Neuronal stem cell (in vitro differentiated cells): ENCODE results near the gene EFL1.

ENCODE experiments used
- DNase-seq: peaks from one replicate; pipeline ENCODE4 v3.0.0-alpha.2; 2013; ENCODE audit warnings: low spot score
- H2AFZ ChIP-seq: one replicate; pipeline ENCODE4 v1.6.1; 2013; ENCODE audit warnings: mild to moderate bottlenecking, low read length, inconsistent platforms
- H2AK5ac ChIP-seq: 2 replicates; pipeline ENCODE4 v1.6.1; 2013; ENCODE audit warnings: low read depth, mild to moderate bottlenecking, inconsistent platforms, low read length, moderate library complexity, mixed read lengths
- H2BK120ac ChIP-seq: 2 replicates; pipeline ENCODE4 v1.6.1; 2013; ENCODE audit warnings: low read depth, mild to moderate bottlenecking, inconsistent platforms, low read length, moderate library complexity, mixed read lengths
- H2BK12ac ChIP-seq: one replicate; pipeline ENCODE4 v1.6.1; 2013; ENCODE audit warnings: low read length, inconsistent platforms
- H2BK15ac ChIP-seq: 2 replicates; pipeline ENCODE4 v1.6.1; 2013; ENCODE audit warnings: mild to moderate bottlenecking, low read length, inconsistent platforms, mixed read lengths
- H2BK5ac ChIP-seq: one replicate; pipeline ENCODE4 v1.6.1; 2013; ENCODE audit warnings: inconsistent platforms, mild to moderate bottlenecking, low read length, moderate library complexity
- H3K14ac ChIP-seq: one replicate; pipeline ENCODE4 v1.6.1; 2013; ENCODE audit warnings: low read length, inconsistent platforms
- H3K18ac ChIP-seq: 2 replicates; pipeline ENCODE4 v1.6.1; 2013; ENCODE audit warnings: low read length, inconsistent platforms
- H3K23ac ChIP-seq: 2 replicates; pipeline ENCODE4 v1.6.1; 2013; ENCODE audit warnings: low read depth, mild to moderate bottlenecking, mixed read lengths, low read length, inconsistent platforms; ENCODE audit not compliant: poor library complexity
- H3K27ac ChIP-seq: replicated peaks from 3 replicates; pipeline ENCODE4 v1.5.1; 2013; ENCODE audit warnings: low read length, inconsistent platforms
- H3K27me3 ChIP-seq, 3 experiments: 2 replicates each; pipeline ENCODE4 v1.6.1; 2013; ENCODE audit warnings: low read length in 3 of 3, mild to moderate bottlenecking in 2 of 3, inconsistent platforms in 1 of 3, low read depth in 1 of 3, mixed read lengths in 1 of 3, moderate library complexity in 1 of 3; ENCODE audit not compliant: control insufficient read depth in 3 of 3, insufficient read depth in 3 of 3
- H3K36me3 ChIP-seq, 2 donors: replicated peaks in 1 of 2; 2 replicates each; pipeline ENCODE4 v1.6.1; 2013; ENCODE audit warnings: low read length in 2 of 2; ENCODE audit not compliant: control insufficient read depth in 2 of 2, insufficient read depth in 2 of 2
- H3K4ac ChIP-seq: 2 replicates; pipeline ENCODE4 v1.6.1; 2013; ENCODE audit warnings: inconsistent platforms, mild to moderate bottlenecking, low read length, moderate library complexity
- H3K4me1 ChIP-seq, 2 donors: 1 replicate in 1 of 2; 2 replicates in 1 of 2; pipeline ENCODE4 v1.6.1; 2013; ENCODE audit warnings: low read length in 2 of 2, low read depth in 1 of 2; ENCODE audit not compliant: control insufficient read depth in 2 of 2, insufficient read depth in 1 of 2
- H3K4me2 ChIP-seq: one replicate; pipeline ENCODE4 v1.6.1; 2013; ENCODE audit warnings: mild to moderate bottlenecking, low read length, inconsistent platforms; ENCODE audit not compliant: insufficient read depth, poor library complexity, severe bottlenecking
- H3K4me3 ChIP-seq, 2 donors: 2 replicates each; pipeline ENCODE4 v1.5.1; 2013; ENCODE audit warnings: low read length in 2 of 2, mild to moderate bottlenecking in 2 of 2, inconsistent platforms in 1 of 2, moderate library complexity in 1 of 2
- H3K79me1 ChIP-seq: one replicate; pipeline ENCODE4 v1.6.1; 2013; ENCODE audit warnings: low read depth, mild to moderate bottlenecking, inconsistent platforms, low read length, moderate library complexity
- H3K9ac ChIP-seq: one replicate; pipeline ENCODE4 v1.6.1; 2013; ENCODE audit warnings: mild to moderate bottlenecking, low read depth, low read length, inconsistent platforms; ENCODE audit not compliant: poor library complexity
- H3K9me3 ChIP-seq, 2 donors: replicated peaks in 1 of 2; 2 replicates each; pipeline versions ENCODE3 to v1.6.1; 2013; ENCODE audit warnings: low read length in 2 of 2, mild to moderate bottlenecking in 2 of 2, inconsistent platforms in 1 of 2, low read depth in 1 of 2, mixed read lengths in 1 of 2, moderate library complexity in 1 of 2; ENCODE audit not compliant: control insufficient read depth in 2 of 2, insufficient read depth in 1 of 2
- H4K8ac ChIP-seq: one replicate; pipeline ENCODE4 v1.6.1; 2013; ENCODE audit warnings: low read depth, mild to moderate bottlenecking, inconsistent platforms, low read length, moderate library complexity
- H4K91ac ChIP-seq: one replicate; pipeline ENCODE4 v1.6.1; 2013; ENCODE audit warnings: low read length, low read depth, mild to moderate bottlenecking, inconsistent platforms; ENCODE audit not compliant: poor library complexity
- WGBS, 2 donors: extraction: QIAGEN DNeasy Blood & Tissue Kit; methylation state at CpG; one replicate each; pipeline ENCODE4 v1.1.7; 2013; ENCODE audit warnings: missing lambda C conversion rate in 2 of 2, mixed read lengths in 1 of 2; ENCODE audit not compliant: insufficient read length in 2 of 2, insufficient replicate concordance in 1 of 2; ENCODE audit errors: extremely low coverage in 2 of 2; 5-methylcytosine and 5-hydroxymethylcytosine counted together

Gene EFL1

DNA sequence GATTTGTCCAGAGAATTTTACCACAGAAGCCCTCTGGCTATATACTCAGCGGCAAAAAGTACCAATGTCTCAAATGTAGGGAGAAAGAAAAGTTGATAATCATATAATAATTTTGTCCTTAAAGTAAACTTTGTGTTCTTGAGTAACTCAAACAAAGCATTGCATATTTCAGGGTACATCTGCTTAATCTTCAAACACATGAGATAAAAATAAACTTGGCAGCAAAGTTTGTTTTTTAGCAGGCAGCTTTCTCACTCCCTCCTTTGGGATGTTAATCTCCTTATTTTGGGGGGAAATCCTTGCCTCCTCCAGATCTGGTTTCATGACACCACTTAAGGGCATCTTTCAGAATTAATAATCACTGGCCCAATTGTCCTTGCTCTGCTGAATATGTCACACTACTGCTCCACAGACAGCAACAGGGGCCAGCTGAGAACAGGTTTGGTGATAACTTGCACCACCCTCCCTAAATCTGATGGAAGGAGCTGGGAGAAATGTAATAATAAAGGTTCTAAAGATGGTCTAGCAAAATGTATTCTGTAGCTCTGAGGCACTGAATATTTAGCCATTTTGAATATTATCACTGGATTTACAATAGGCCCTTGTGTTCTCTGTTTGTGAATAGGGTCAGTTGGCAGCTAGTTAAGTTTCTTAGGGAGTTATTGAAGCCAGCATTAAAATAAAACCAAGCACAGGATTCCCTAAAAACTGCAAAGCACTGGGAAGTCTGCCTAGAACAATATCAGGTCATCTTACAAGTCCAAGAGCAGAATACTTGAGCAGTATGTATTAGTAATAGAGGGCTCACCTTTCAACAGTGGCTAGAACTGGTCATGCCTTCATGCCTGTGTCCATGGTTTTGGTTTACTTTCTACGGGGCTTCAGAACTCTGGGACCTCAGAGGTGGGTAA, 79.2 kb downstream of the EFL1 start:
- Histone ChIP-seq H2AK5ac (no peak overlapping the region), H3K4ac (no peak overlapping the region), H2BK5ac (no peak overlapping the region), H2BK12ac (no peak overlapping the region), H3K4me2 (no peak overlapping the region), H2BK120ac (no peak overlapping the region), H3K79me1 (no peaks in the 10 kb centered on the region), H2AFZ (no peak overlapping the region), H4K91ac (no peak overlapping the region), H3K18ac (no peak overlapping the region), H3K27me3 (no peaks in the 10 kb centered on the region), H4K8ac (no peak overlapping the region), H3K4me3 (no peak overlapping the region), H3K23ac (no peak overlapping the region), H3K9ac (no peak overlapping the region), H2BK15ac (no peak overlapping the region), H3K27ac (no peak overlapping the region), H3K14ac (no peak overlapping the region), H3K36me3 (peaks cover 0 to 2% of the 10 kb centered on the region in 2 donors), H3K4me1 (no peaks in the 10 kb centered on the region), H3K9me3 (no peaks in the 10 kb centered on the region)
- DNase-seq, result no peak
- no CpG with 5 or more reads among the region's 2 CpGs for WGBS, 2 donors

DNA sequence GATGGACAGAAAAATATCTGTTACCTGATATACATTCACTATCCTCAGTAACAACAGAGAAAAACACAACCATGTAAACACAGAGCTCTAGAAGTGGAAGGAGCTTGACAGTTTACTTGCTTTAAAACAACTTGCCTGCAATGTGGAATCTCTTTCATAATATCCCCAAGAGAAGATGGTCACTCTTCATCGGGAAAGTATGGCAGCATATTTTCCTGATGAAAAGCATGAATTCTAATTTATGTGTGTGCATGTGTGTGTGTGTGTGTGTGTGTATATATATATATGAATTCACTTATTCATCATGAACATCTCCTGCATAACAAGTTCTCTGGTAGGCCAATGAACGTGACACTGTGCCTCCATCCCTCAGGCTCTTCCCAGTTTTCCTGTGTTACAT, 81.2 kb downstream of the EFL1 start:
- no peak overlapping the region for H2AFZ ChIP-seq
- H3K9ac ChIP-seq, result no peak overlapping the region
- H3K14ac ChIP-seq, result no peak overlapping the region
- WGBS, 2 donors, result no CpG with 5 or more reads among the region's 2 CpGs
- H3K79me1 ChIP-seq, result no peaks in the 10 kb centered on the region
- H3K4me1 ChIP-seq, result no peaks in the 10 kb centered on the region
- H3K4ac ChIP-seq, result no peak overlapping the region
- H3K9me3 ChIP-seq, result no peaks in the 10 kb centered on the region
- no peak overlapping the region for H2BK15ac ChIP-seq
- H2BK5ac ChIP-seq, result no peak overlapping the region
- H2BK120ac ChIP-seq, result no peak overlapping the region
- no peak for DNase-seq
- no peak overlapping the region for H3K23ac ChIP-seq
- no peak overlapping the region for H3K4me2 ChIP-seq
- no peak overlapping the region for H4K91ac ChIP-seq
- no peaks in the 10 kb centered on the region for H3K27me3 ChIP-seq
- no peak overlapping the region for H4K8ac ChIP-seq
- no peak overlapping the region for H2BK12ac ChIP-seq
- H3K27ac ChIP-seq, result no peak overlapping the region
- peaks cover 0 to 2% of the 10 kb centered on the region in 2 donors for H3K36me3 ChIP-seq
- H2AK5ac ChIP-seq, result no peak overlapping the region
- no peak overlapping the region for H3K4me3 ChIP-seq
- no peak overlapping the region for H3K18ac ChIP-seq

DNA sequence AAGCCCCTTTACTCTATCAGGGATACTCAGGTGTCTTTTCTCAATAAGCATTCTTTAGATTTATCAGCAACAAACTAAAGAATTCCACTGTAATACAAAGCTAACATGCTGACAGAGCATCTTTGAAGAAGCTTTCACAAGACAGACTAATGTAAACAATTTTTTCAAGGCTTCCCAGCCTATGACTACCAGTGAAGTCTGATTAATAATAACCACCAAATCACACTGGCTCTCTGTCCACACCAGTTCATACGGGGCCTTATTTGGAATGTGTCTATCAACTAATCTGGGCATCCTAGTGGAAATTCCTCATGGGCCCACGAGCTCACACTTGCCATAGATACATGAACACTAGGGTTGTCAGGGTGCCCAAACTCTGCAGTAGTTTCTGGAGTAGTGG, 84.5 kb downstream of the EFL1 start:
- Histone ChIP-seq H3K4me2 (no peak overlapping the region), H3K27me3 (no peaks in the 10 kb centered on the region), H3K4me3 (no peak overlapping the region), H3K4ac (no peak overlapping the region), H3K9me3 (no peaks in the 10 kb centered on the region), H2BK120ac (no peak overlapping the region), H2BK12ac (no peak overlapping the region), H2AFZ (no peak overlapping the region), H3K9ac (no peak overlapping the region), H3K4me1 (no peaks in the 10 kb centered on the region), H2BK5ac (no peak overlapping the region), H4K8ac (no peak overlapping the region), H2AK5ac (no peak overlapping the region), H3K14ac (no peak overlapping the region), H4K91ac (no peak overlapping the region), H3K36me3 (peaks cover 0 to 2% of the 10 kb centered on the region in 2 donors), H2BK15ac (no peak overlapping the region), H3K23ac (no peak overlapping the region), H3K27ac (no peak overlapping the region), H3K18ac (no peak overlapping the region), H3K79me1 (no peaks in the 10 kb centered on the region)
- no peak for DNase-seq
- WGBS, 2 donors, result no CpG with 5 or more reads among the region's 2 CpGs

DNA sequence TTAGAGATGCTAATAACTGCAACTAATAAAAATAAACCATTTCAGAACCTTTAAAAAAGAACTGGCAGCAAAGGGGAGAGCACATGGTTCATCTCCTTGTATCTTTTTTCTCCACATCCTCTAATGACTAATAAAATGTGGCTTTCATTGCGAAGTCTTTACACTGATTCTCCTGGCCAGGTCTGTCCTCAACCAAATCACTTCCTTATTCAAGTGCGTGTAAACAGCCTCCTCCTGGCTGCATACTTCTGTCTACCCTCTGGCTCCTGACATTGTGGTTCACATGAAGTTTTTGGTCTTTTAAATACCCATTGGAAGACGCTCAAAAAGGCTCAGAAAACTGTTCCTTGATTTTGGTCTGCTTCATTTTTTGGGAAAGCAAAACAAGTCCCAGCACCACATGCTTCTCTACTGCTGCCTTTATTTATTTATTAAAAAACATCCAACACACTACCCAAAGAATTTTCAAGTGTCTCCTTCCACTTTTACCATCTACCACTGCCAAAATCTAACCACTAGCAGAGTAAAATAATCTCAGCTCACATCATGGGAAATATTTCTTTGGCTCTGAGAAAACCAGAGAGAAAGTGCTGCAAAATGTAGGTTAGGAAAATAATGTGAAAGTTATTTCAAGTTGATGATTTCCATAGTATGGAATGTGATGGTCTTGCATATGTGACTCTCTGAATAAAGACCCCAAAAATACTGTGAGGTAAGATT, 85.1 kb downstream of the EFL1 start:
- Histone ChIP-seq H3K36me3 (peaks cover 0 to 2% of the 10 kb centered on the region in 2 donors), H3K9me3 (no peaks in the 10 kb centered on the region), H2BK5ac (no peak overlapping the region), H3K4ac (no peak overlapping the region), H3K14ac (no peak overlapping the region), H3K27ac (no peak overlapping the region), H3K27me3 (no peaks in the 10 kb centered on the region), H2AK5ac (no peak overlapping the region), H4K8ac (no peak overlapping the region), H2AFZ (no peak overlapping the region), H3K23ac (no peak overlapping the region), H3K4me1 (no peaks in the 10 kb centered on the region), H2BK120ac (no peak overlapping the region), H4K91ac (no peak overlapping the region), H3K18ac (no peak overlapping the region), H3K79me1 (no peaks in the 10 kb centered on the region), H2BK15ac (no peak overlapping the region), H2BK12ac (no peak overlapping the region), H3K4me3 (no peak overlapping the region), H3K9ac (no peak overlapping the region), H3K4me2 (no peak overlapping the region)
- DNase-seq, result no peak
- WGBS, 2 donors, result no CpG with 5 or more reads among the region's 3 CpGs
